T-helper 2 cell (primary cell): ENCODE measurements around the gene LTBR.
A peak's percentile ranks its signal among the peaks of the same experiment; 100 is the strongest.

Experiments used
- DNase-seq, 5 experiments: peaks; one replicate each; pipeline versions ENCODE4 v3.0.0 to v3.0.0-alpha.2; 2012 to 2022

LTBR gene

DNA sequence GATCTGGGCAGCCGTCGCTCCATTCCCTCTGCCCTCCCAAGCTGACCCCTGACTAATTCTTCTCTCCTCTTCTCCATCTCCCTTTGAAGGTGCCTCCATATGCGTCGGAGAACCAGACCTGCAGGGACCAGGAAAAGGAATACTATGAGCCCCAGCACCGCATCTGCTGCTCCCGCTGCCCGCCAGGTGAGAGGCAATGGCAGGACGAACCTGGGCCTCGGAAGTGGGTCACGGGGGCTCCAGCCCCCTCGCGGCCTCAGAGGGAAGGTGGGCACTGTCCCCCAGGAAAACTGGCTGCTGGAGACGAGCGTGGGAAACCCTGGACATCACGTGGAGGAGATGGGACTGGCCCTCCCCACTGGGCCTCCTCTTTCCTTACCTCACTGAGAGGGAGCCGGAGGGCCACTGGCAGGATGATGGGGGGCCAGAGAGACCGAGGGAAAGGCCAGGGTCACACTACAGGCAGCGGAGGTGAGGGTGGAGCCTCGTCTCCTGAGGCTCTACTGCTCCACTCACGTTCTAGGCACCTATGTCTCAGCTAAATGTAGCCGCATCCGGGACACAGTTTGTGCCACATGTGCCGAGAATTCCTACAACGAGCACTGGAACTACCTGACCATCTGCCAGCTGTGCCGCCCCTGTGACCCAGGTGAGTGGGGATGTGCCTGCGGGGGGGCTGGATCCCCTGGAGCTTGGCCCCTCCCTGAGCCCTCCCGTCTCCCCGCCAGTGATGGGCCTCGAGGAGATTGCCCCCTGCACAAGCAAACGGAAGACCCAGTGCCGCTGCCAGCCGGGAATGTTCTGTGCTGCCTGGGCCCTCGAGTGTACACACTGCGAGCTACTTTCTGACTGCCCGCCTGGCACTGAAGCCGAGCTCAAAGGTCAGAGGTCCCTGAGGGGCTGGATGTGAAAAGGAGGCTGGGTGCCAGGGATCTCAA is 806 bp downstream of the LTBR start:
- no peak for DNase-seq

DNA sequence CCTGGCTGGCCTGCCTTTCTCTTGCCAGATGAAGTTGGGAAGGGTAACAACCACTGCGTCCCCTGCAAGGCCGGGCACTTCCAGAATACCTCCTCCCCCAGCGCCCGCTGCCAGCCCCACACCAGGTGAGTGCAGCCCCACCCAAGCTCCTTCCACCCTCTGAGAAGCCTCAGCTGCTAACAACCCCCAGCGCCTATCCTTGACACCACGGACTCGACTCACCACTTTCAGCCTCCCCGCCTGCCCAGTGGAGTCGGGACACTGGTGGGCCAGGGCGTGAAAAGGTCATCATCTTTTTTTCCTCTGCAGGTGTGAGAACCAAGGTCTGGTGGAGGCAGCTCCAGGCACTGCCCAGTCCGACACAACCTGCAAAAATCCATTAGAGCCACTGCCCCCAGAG is 2.1 kb downstream of the LTBR start:
- no peak for DNase-seq

- no peak for DNase-seq
Measured at GRCh38 chr12:6386491-6386890, 2.5 kb downstream of the LTBR start.

- no peak for DNase-seq
Measured at GRCh38 chr12:6387541-6387940, 3.6 kb downstream of the LTBR start.

DNA sequence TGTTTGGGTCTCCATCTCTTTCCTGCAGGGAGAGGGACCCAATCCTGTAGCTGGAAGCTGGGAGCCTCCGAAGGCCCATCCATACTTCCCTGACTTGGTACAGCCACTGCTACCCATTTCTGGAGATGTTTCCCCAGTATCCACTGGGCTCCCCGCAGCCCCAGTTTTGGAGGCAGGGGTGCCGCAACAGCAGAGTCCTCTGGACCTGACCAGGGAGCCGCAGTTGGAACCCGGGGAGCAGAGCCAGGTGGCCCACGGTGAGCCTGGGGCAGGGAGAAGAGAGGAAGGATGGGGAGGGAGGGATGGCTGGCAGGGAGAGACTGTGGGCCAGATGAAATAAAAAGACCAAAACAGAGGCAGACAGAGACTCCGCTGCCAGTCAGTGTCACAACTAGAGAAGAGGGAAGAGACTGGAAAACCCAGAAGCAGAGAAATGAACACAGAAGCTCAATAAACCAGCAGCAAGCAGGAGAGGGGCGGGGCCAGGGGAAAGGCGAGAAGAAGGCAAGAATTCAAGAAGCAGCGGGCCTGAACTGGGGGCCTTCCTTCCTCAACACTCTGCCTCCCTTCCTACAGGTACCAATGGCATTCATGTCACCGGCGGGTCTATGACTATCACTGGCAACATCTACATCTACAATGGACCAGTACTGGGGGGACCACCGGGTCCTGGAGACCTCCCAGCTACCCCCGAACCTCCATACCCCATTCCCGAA is 6.3 kb downstream of the LTBR start:
- DNase-seq: no peak

- DNase-seq: no peak
Measured at GRCh38 chr12:6391013-6391412, 7.1 kb downstream of the LTBR start.

DNA sequence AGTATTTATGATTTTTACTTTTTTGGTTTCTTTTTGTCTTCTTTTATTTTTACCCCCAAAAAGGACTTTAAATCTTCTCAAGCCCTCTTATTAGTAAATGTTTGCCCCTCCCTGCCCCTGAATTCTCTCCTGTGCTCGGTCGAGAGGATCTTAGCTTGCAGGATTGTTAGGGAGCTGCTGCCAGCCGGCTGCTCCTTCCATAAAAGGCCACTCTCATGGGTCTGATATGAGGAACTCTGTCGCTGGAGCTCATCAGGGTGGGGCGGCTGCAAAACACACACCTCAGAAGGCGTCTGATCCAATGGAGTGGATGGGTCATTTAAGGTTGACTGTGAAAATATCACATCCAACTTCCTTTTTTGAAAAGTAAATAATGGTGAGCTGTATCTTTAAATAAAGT is 8.5 kb downstream of the LTBR start:
- no peak for DNase-seq

GRCh38 chr12:6393109-6393508 is 9.1 kb downstream of the LTBR start:
- no peak for DNase-seq

DNA sequence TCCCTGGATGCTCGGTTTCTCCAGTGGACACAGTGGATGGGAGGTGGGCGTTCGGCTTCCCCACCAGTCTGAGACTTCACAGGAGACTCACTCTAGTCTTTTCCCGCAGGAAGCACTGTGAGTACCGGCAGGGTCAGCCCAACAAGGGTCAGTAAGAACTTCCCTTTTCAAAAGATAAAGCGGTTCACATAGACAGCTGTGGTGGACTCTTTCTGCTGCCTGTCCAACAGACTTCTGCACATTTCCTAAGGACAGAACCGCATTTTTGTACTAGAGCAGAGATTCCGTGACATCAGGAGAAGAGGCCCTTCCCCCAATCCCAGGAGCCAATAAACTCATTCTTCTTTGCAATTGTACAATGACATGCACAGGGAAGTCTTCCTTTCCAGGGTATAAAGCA is 10.4 kb downstream of the LTBR start:
- no peak for DNase-seq

DNA sequence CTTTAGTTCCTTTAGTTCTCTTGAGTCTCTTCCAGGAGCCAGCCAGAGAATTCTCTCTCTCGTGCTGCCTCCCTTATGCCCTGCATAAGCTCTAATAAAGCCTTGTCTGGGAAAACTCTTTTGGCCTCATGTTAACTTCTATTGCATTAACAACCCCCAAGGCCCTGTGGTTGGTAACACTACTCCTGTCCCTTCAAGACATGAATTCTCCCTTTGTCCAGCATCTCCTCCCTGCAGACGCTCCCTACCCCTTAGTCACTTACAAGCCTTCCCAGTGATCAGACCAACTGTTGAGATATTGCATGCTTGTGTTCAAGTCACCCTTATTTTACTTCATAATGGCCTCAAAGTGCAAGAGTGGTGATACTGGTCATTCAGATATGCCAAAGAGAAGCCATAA is 12.1 kb downstream of the LTBR start:
- DNase-seq: no peak

GRCh38 chr12:6399884-6400644 is 16.1 kb downstream of the LTBR start:
- no peak for DNase-seq

DNA sequence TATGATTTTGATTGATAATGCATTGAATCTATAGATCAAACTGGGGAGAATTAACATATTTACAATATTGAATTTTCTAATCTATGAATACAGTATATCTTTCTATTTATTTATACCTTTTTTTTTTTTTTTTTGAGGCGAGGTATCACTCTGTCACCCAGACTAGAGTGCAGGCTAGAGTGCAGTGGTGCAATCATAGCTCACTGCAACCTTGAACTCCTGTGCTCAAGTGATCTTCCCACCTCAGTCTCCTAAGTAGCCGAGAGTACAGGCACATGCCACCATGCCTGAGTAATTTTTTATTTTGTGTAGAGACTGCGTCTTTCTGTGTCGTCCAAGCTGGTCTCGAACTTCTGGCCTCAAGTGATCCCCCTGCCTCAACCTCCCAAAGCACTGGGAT is 20.4 kb downstream of the LTBR start:
- no peak for DNase-seq

DNA sequence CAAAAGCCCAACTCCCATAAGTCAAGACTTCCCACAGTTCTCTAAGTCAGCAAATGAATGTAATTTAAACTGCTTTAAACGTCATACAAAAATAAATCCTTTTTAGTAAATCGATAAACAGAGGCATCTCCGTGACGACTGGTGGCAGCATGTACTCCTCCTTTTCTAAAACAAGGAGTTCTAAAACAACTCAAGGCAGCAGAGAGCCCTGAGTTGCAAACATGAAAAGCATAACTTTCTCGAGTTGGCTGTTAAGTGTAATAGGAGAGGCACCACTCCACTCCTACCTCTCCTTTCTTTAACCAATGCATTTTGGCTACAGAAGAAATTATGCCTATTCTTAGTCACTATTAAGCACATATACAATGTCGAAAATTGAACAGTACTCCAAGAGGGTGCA is 22.0 kb downstream of the LTBR start:
- no peak for DNase-seq

- no peak for DNase-seq
Measured at GRCh38 chr12:6407236-6407954, 23.4 kb downstream of the LTBR start.

DNA sequence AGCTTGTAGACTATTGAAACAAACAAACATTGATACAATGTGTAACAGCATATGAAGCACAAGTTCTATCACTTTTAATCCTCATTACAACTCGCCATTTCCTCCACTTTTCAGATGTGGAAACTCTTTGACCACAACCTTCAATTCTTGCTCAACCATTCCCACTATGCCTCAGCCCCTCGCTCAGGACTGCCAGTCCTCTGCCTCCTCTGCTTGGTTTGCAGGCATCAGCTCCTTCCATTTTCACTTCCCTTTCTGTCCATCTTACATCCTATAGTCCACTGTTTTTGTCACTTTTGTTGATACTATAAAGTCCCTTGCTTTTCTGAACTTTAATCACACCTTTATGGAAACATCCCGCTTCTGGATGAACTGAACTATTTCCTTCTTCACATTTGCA is 32.6 kb downstream of the LTBR start:
- no peak for DNase-seq

DNA sequence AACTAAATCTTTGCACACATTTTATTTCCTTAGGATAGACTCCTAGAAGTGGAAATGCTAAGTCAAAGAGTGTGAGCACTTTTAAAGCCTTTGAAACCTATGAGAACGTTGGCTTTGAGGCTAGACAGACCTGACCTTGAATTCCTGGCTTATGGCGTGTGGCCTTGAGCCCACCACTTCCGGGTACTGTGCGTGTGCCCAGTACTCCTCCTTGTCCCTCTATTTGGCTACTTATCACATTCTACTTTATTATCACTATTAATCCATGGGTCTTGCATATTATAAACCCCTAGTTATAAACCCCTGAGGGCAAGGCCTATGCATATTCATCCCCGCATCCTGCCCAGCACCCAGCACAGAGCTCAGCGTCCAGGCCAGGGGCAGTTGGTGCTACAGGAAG is 34.8 kb downstream of the LTBR start:
- no peak for DNase-seq

DNA sequence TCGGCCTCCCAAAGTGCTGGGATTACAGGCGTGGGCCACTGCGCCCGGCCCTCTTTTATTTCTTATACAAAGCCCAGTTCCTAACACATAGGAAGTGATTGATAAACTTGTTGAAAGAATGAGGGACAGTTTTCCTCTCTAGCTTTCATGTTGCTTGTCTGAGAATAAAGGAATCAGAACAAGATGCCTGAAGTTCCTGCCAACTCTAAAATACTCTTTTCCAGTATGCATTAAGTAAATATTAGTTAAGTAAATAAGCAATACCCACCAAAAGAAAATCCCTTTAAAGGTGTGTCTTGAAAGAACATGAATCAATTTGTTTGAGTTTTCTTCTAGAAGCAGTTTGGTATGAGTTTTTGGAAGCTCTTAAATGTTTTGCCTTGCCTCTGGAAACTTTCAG is 36.4 kb downstream of the LTBR start:
- no peak for DNase-seq

GRCh38 chr12:6423267-6424007 is 39.5 kb downstream of the LTBR start:
- DNase-seq: peak; percentile 37 to 91 (median 68)

DNA sequence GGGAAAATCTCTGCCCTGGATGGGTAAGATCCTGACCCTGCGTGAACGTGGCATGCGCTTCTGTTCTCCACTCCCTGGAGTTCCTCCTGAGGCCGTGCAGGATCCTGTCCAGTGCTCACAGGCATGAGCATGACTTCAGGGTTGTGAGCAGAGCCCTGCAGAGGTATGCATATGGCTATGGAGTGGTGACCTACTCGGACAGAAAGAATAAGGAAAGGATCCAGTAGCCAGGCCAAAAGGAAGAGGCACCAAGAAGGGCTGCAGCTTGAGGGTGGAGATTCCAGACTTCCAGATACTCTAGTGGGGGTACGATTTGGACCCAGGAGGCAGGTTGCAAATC is 40.0 kb downstream of the LTBR start:
- DNase-seq: no peak

GRCh38 chr12:6424866-6425265 is 40.9 kb downstream of the LTBR start:
- DNase-seq: peak in 1 of 5 experiments; percentile 35

GRCh38 chr12:6425590-6426531 is 41.9 kb downstream of the LTBR start:
- DNase-seq: peak in 1 of 5 experiments; percentile 48
